GM12873 (cell line): Measurements from ENCODE around the gene KATNB1.

Source experiments
- TF ChIP-seq, protein P1 (sequence below): IDR thresholded peaks from 2 replicates; pipeline ENCODE4 v1.5.1; 2012; ENCODE audit warnings: low read depth, mild to moderate bottlenecking, moderate library complexity, low read length, control low read depth; ENCODE audit not compliant: insufficient read depth; ENCODE audit errors: missing control alignments

The KATNB1 gene

DNA sequence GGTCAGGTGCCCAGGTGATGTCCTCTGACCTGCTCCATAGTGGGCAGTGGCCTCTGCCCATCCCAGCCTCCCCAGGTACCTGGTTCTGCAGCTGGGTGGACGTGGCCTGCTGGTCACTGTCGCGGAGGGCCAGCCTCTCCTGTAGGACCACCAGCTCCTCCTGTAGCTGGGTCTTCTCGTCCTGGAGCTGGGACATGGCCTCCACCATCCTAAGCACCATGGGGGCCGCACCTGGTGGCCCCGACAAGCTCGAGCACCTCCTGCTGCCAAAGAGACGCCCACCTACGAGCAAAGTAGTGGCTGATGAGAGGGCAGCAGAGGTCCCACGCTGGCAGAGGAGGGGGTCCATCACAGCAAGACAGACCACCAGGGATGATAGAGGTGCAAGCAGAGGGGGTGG, 49.8 kb downstream of the KATNB1 start:
- TF ChIP-seq, protein P1, sequence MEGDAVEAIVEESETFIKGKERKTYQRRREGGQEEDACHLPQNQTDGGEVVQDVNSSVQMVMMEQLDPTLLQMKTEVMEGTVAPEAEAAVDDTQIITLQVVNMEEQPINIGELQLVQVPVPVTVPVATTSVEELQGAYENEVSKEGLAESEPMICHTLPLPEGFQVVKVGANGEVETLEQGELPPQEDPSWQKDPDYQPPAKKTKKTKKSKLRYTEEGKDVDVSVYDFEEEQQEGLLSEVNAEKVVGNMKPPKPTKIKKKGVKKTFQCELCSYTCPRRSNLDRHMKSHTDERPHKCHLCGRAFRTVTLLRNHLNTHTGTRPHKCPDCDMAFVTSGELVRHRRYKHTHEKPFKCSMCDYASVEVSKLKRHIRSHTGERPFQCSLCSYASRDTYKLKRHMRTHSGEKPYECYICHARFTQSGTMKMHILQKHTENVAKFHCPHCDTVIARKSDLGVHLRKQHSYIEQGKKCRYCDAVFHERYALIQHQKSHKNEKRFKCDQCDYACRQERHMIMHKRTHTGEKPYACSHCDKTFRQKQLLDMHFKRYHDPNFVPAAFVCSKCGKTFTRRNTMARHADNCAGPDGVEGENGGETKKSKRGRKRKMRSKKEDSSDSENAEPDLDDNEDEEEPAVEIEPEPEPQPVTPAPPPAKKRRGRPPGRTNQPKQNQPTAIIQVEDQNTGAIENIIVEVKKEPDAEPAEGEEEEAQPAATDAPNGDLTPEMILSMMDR = no peak

DNA sequence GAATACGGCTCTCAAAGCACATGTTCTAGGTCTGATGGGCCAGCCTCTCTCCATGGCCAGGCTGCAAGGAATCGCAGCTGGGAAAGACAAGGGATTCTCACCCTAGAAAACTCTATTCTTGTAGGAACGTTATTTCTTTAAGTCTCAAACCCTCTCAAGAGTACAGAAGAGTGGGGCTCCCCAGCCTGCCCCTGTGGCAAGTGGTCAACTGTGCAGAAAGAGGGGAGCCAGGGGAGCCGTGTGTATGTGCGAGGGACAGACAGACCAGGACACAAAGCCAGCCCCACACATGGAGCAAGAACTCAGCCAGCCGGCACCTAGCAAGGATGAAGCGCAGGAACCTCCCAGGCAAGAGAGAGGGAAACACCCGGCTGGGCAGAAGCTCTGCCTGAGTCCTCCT, 50.4 kb downstream of the KATNB1 start:
- TF ChIP-seq, protein P1 = no peak

DNA sequence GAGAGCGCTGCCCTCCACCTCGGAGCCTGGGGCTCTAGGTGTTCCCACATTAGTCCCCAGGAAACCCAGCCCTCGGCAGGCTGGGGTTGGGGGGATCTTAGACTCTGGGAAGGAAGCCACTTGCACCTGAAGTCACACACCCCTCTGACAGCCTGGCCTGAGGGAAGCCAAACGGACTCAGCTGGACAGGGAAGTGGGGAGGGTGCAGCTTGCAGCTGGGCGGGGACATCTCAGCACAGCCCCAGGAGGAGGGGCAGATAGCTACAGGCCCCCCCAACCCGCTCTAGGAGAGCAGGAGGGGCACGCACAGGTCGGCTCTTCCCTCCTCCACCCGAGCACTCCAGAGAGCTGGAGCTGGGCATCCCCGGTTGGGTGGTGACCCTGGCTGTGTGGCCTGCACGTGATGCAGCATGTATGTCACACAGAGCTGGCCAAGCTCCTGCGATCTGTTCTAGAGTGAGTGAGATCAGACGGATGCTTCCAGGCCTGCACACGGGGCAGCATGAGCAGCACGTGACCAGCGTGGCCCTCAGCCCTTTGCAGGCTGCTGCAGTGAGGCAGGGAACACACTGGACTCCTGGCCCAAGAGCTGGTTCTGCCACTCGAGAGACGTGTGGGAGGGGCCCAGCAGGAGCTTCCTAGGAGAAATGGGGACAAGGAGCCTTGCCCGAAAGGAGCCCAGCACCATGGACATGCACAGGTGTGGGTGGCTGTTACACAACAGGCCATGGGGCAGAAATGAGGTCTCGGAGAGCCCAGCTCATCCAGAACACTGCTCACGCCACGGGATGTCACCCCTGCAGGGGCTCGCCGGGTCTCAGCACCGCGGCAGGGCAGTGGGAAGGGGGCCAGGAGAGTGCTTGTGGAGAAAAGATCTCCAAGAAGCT, 51.3 kb downstream of the KATNB1 start:
- TF ChIP-seq, protein P1 = no peak

DNA sequence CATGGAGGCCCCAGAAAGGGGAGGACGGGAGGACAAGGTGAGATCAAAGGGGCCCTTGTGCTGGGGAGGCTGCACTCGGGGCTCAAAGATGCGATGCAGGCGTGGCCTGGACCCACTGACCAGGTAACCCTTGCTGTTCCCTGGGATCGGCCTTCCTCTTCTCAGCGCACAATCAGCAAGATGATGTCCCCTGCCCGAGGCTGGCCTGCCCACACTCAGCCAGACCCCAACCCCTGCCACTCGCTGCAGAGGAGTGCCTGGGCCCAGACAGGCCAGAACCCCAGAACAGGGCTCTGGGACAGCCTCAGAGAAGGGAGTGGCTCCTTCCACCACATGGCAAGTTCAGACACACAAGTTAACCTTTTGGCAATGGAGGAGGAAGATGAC, 51.9 kb downstream of the KATNB1 start:
- TF ChIP-seq, protein P1 = no peak

DNA sequence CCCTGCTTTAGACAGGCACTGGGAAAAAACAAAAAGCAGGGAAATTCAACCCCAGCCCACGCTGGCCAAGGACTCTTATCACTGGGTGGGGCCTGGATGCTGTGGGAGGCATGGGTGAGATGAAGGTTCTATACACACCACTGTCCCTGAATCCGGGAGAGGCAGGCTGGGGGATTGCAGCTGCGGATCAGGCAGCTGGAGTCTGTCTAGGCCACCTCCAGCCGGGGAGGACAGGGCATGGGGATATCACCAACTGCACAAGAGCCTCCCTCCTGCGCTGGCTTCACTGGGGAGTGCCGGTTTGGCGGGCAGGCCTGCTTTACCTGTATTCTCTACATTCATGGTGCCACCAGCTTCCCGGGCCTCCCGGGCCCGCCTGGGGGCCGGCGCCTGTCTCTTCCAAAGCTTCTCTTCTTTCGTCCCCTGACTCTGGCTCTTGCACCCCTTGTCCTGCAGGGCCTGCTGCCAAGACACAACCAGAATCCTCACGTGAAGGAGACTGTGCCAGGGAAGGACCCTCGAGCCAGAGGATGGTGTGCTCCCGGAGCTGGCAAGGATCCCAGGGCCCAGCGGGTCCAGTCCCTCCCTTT, 52.8 kb downstream of the KATNB1 start:
- TF ChIP-seq, protein P1 = no peak

DNA sequence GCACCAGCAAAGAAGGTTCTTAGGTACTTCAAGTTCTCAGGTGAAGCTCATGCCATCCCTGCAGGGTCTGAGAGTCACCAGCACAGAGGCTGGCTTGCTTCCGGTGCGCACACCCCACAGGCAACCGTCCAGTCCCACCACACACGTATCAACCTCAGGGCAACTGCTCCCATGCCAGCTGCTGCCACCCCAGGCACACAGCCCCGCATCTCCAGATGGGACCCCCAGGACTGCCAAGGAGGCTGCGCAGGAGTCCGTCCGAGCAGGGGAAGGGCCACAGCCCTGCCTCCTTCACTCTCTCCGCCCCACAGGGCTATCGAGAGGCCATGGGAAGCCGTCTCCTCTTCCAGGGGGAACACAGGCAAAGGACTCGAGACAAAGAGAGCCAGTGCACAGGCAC, 53.4 kb downstream of the KATNB1 start:
- TF ChIP-seq, protein P1 = no peak

DNA sequence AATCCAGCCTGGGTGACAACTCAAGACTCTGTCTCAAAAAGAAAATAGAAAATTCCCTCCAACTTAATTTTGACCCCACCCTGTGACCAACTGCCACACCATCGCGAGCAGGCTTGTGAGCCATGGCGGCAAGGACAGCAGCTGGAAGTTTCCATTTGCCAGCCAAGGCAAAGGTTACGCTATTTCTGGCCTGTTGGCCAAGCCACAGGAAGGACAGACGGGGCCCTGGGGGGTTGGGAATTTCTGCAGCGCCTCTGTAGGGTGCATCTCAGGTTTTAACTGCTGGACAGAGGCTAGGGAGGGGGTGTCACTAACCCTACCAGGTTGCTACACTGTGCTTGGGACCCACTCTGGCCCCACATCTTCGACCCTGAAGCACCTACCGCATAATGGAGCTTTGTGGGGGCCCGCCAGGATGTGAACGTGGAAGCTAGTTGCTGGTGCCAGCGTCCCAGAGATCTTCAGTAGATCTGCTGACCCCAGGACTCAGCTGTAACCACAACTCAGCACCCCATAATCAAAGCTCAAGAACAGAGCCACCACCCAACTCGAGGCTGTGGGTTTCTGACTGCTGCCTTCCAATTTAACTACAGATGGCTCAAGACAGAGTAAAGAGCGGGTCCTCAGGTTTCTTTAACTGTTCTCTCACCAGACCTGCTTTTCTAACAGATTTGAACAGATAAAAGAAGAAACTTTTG, 55.8 kb downstream of the KATNB1 start:
- TF ChIP-seq, protein P1 = no peak
